Urinary bladder (tissue), 4 donors: ENCODE measurements around the gene E2F3. TPM values are rescaled to one million over a fixed set of nuclear protein-coding genes. Genes with fewer than 3 reads are reported as not detected.

ENCODE experiments used
- DNase-seq: peaks from one replicate; pipeline ENCODE4 v3.0.0-alpha.2; 2015; ENCODE audit errors: extremely low spot score
- H3K27ac ChIP-seq: one replicate; pipeline ENCODE4 v1.5.1; 2013; ENCODE audit warnings: low read depth, mild to moderate bottlenecking, moderate library complexity
- H3K36me3 ChIP-seq: one replicate; pipeline ENCODE4 v1.6.1; 2013; ENCODE audit warnings: mild to moderate bottlenecking, moderate library complexity; ENCODE audit not compliant: insufficient read depth
- H3K4me1 ChIP-seq: one replicate; pipeline ENCODE4 v1.6.1; 2013; ENCODE audit warnings: mild to moderate bottlenecking, moderate library complexity; ENCODE audit not compliant: insufficient read depth
- H3K4me3 ChIP-seq: one replicate; pipeline ENCODE4 v1.5.1; 2013; ENCODE audit warnings: low read depth, low read length
- WGBS: extraction: QIAGEN DNeasy Blood & Tissue Kit; methylation state at CpG from one replicate; pipeline ENCODE4 v1.1.7; 2013; 5-methylcytosine and 5-hydroxymethylcytosine counted together
- polyA plus RNA-seq: library from polyadenylated mRNA; stranded (reverse); fragments of 200-250 nt; gene quantifications from one replicate; pipeline ENCODE4 v1.2.3, GENCODE V29; 2013
- total RNA-seq: library from RNA; depleted of rRNA; stranded (reverse); fragments of >200 nt; gene quantifications from one replicate; pipeline ENCODE4 v1.2.3, GENCODE V29; 2014
- donor health status: healthy with polysubstance abuse.
- donor health status: healthy.

E2F3 gene
- total and polyA plus RNA-seq, 2 donors, result 5.0 to 5.9 TPM

DNA sequence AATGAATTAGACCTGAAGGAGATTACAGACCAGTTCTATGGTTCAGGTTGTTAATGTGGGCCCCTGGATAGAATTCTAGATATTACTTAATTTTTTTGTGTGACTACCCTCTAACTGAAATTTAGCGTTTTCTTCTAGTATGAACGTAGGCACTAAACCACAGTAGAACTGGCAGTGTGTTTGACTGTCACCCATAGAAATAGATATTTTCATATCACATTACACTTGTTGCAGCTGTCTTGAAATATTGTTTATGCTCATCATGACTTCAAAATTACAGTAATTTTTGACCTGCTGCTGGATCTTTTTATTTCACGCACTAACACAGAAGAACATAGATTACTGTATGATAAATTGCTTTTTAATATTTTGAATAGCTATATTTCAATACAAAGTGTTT, 31.6 kb downstream of the E2F3 start:
- no peak for DNase-seq
- peaks cover 2% of the 10 kb centered on the region for H3K36me3 ChIP-seq
- no peak overlapping the region for H3K4me3 ChIP-seq
- WGBS, result 98% methylated on average over 3 of the region's 3 CpGs
- no peak overlapping the region for H3K27ac ChIP-seq
- no peaks in the 10 kb centered on the region for H3K4me1 ChIP-seq

DNA sequence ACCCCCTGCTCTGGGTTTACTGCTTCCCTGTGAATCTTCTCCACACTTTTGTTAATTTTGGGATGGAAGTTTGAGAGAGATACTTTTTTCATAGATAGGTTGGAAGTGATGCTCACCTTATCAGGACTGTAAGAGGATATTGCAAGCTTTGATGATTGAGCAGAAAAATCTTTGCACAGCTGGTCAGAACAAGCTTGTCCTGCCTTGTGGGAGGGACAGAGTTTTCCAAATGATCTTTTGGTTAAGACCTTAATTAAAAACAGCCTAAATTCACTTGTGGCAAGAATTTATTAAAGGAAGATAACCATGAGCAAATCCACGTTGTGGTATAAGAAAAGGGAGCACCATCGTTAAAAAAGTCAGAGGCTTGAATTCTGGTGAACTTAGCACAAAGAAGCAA, 32.2 kb downstream of the E2F3 start:
- H3K27ac ChIP-seq, result no peak overlapping the region
- H3K4me1 ChIP-seq, result peaks cover 2% of the 10 kb centered on the region
- no peak overlapping the region for H3K4me3 ChIP-seq
- WGBS, result 69% methylated on average over 2 of the region's 2 CpGs
- DNase-seq, result no peak
- peaks cover 2% of the 10 kb centered on the region for H3K36me3 ChIP-seq

DNA sequence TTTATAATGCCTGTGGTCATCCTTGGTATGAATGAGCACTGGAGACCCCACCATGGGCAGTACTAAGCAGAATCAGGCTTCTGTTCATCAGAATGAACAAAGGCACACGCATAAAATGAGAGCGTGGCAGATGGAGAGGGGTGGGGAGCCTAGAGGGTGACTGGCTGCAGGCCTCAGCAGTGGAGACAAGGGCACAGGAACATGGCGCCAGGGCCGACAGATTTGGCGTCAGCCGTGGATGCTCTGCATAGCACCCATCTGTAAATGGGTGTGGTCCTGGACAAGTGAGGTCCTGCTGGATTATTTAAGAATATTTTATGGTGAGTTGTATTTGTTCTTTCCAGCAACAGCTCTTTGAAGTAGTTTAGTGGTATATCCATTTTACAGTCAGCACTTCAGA, 33.1 kb downstream of the E2F3 start:
- peaks cover 2% of the 10 kb centered on the region for H3K36me3 ChIP-seq
- no peak overlapping the region for H3K4me3 ChIP-seq
- DNase-seq, result no peak
- 93% methylated on average over 6 of the region's 6 CpGs for WGBS
- peaks cover 2% of the 10 kb centered on the region for H3K4me1 ChIP-seq
- no peak overlapping the region for H3K27ac ChIP-seq

DNA sequence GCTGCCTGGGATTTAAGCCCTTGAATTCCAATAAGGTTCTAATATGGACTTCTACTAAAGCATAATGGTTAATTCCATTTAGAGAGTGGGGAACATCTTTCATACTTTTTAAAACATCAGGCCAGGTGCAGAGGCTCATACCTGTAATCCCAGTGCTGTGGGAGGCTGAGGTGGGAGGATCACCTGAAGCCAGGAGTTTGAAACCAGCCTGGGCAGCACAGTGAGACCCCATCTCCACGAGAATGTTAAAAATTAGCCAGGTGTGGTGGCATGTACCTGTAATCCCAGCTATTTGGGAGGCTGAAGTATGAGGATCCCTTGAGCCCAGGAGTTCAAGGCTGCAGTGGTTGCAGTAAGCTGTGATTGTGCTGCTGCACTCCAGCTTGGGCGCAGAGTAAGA, 35.0 kb downstream of the E2F3 start:
- H3K36me3 ChIP-seq, result peaks cover 4% of the 10 kb centered on the region
- WGBS, result over 99% methylated on average over 2 of the region's 2 CpGs
- no peak for DNase-seq
- H3K4me1 ChIP-seq, result peaks cover 2% of the 10 kb centered on the region
- H3K4me3 ChIP-seq, result no peak overlapping the region
- no peak overlapping the region for H3K27ac ChIP-seq

DNA sequence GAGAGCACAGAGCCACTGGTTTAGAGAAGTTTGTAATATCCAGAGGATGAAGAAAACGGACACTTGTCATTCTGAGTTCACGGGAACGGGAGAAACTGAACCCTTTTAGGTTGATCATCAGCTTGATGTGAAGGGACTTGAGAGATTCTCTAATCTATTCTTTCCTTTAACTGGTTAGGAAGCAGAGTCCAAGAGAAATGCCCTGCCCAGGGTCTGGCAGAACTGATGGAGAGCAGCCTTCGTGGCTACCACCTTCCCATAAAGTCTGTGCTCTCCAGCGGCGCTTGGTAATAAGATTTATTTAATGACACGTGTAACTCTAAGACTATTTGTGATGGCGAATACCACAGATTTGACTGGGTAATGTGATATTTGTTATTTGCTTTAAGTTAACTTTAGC, 36.0 kb downstream of the E2F3 start:
- Histone ChIP-seq H3K27ac (no peak overlapping the region), H3K4me1 (peaks cover 2% of the 10 kb centered on the region), H3K4me3 (no peak overlapping the region), H3K36me3 (peaks cover 4% of the 10 kb centered on the region)
- DNase-seq, result no peak
- 96% methylated on average over 8 of the region's 8 CpGs for WGBS

DNA sequence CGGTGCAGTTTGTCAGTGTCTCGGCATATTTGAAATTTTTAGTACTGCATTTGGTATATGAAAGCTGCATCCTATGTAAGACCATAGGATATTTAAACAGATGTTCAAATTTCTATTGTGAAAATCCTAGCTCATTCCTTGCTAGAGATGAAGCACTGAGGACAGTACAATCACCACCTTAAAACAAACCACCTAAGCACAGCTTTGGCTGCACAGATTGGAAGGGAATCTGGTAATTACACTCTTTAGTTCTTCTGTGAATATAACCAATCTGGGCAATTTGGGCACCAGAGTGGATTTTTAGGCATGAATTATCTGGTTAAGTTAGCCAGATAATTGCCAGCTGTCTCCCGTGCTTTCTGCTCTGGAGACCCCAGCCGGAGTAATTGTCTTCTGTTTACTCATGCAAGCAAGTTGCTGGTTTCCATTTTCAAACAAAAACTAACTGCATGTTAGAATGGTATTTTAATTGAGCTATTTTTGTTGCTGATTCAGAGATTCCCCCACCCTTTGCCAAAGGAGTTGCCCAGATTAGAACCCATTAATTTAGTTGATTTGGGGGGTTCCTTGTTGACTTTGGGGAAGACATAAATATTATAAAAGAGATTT, 36.9 kb downstream of the E2F3 start:
- Histone ChIP-seq H3K4me3 (no peak overlapping the region), H3K27ac (no peak overlapping the region), H3K36me3 (peaks cover 4% of the 10 kb centered on the region), H3K4me1 (peaks cover 2% of the 10 kb centered on the region)
- no peak for DNase-seq
- 72% methylated on average over 4 of the region's 4 CpGs for whole genome bisulfite sequencing

DNA sequence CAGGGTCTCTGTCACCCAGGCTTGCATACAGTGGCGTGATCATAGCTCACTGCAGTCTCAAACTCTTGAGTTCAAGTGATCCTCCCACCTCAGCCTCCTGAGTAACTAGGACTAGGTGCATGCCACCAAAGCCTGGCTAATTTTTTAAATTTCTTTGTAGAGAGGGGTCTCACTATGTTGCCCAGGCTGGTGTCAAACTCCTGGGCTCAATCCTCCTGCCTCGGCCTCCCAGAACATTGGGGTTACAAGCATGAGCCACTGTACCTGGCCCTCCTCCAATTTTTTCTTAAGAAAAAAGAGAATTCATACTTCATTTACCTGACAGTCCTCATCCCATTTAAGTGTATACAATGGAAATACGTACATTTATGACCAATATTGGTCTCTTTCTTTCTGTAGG, 37.9 kb downstream of the E2F3 start:
- 93% methylated on average over 3 of the region's 3 CpGs for WGBS
- H3K27ac ChIP-seq, result no peak overlapping the region
- peaks cover 2% of the 10 kb centered on the region for H3K4me1 ChIP-seq
- H3K4me3 ChIP-seq, result no peak overlapping the region
- H3K36me3 ChIP-seq, result peaks cover 4% of the 10 kb centered on the region
- DNase-seq, result no peak

DNA sequence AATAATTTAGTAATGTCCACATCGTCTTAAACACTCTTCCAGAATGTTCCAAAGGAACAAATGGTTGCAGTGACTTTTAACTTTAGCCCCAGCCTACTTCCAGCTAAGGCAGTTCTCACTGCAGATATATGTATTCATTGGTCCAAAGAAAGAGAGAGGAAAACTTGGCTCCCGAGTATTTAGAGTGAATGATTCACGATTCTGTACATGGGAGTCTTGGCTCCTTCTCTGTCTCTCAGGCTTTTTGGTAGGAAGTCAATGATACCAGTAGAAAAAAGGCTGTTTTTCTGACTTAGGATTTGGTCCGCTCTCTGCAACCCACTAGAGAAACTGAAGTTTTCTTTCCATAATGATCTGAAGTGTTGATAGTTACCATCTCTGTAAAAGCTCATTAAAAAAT, 38.6 kb downstream of the E2F3 start:
- Histone ChIP-seq H3K36me3 (peaks cover 2% of the 10 kb centered on the region), H3K4me3 (no peak overlapping the region), H3K27ac (no peak overlapping the region), H3K4me1 (peaks cover 2% of the 10 kb centered on the region)
- WGBS, result 71% methylated on average over 4 of the region's 4 CpGs
- DNase-seq, result no peak

DNA sequence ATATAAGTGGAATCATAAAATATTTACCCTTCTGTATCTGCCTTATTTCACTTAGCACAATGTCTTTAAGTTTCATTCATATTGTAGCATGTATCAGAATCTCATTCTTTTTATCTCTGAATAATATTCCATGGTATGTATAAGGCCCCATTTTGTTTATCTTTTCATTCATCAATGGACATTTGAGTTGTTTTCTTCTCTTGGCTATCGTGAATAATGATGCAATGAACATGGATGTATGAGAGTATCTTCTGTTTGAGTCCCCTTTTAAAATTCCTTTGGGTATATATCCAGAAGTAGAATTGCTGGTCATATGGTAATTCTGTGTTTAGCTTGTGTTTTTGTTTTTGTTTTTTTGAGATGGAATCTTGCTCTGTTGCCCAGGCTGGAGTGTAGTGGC, 39.6 kb downstream of the E2F3 start:
- DNase-seq, result no peak
- 90% methylated on average over 1 of the region's 1 CpG for WGBS
- Histone ChIP-seq H3K4me1 (peaks cover 2% of the 10 kb centered on the region), H3K36me3 (peaks cover 2% of the 10 kb centered on the region), H3K4me3 (no peak overlapping the region), H3K27ac (no peak overlapping the region)

DNA sequence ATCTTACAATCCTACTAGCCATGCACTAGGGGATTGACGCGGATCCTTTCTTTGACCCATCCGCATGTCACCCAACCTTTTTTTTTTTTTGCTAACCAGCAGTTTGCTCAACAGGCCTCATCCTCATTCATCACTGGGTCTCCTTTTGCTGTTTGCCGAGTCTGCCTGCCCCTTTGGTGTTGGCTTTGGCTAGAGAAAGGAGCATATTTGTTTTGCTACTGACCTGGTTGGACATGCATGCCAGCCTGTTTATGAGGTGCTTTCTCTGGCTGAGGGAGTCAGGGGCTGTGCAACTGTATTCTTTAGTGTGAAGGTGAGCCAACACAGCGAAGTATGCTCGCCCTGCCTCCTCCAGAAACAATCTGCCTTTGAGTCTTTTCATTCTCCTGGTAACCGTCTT, 40.2 kb downstream of the E2F3 start:
- no peak overlapping the region for H3K27ac ChIP-seq
- no peak for DNase-seq
- 93% methylated on average over 7 of the region's 7 CpGs for WGBS
- peaks cover 2% of the 10 kb centered on the region for H3K4me1 ChIP-seq
- no peak overlapping the region for H3K4me3 ChIP-seq
- H3K36me3 ChIP-seq, result peaks cover 2% of the 10 kb centered on the region

DNA sequence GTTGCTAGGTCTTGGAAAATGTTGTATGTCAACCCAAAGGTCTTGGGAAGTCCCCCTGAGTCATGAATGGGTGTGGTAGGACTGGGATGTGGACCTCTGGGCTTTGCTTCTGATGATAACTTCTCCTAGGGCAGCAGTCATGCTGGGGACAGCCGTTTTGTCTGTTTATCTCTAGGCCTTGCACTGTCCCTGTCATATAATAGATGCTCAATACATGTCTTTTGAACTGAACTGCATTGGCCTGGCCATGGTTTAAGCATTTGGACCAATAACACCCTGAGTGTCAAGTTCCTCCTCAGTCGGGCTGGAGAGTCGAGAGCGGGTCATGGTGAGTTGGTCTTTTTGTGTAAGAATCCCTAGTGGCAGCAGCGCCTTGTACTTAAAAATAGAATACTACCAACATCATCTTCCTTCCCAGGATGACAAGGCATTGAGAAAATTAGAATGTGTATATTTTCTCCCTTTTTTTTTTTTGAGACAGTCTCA, 43.1 kb downstream of the E2F3 start:
- WGBS, result 91% methylated on average over 5 of the region's 5 CpGs
- Histone ChIP-seq H3K27ac (no peak overlapping the region), H3K36me3 (peaks cover 2% of the 10 kb centered on the region), H3K4me3 (no peak overlapping the region), H3K4me1 (no peaks in the 10 kb centered on the region)
- DNase-seq, result no peak

DNA sequence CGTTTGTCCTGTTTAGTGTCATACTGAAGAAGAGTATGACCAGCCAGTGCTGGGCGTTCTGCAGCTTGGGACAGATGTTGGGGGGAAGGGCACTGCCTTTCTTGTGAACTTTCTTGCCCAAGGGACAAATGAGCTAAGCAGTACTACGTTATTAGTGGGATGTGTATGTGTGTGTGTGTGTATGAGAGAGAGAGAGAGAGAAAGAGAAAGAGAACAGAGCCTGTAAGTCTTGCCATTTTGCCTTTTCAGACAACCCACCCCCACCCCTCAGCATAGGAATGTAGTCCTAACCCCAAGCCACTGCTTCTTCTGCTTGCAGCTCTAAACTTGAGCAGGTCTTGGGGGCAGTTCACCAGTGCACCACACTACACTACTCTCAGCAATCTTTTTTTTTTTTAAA, 45.5 kb downstream of the E2F3 start:
- whole genome bisulfite sequencing, result 62% methylated on average over 3 of the region's 3 CpGs

DNA sequence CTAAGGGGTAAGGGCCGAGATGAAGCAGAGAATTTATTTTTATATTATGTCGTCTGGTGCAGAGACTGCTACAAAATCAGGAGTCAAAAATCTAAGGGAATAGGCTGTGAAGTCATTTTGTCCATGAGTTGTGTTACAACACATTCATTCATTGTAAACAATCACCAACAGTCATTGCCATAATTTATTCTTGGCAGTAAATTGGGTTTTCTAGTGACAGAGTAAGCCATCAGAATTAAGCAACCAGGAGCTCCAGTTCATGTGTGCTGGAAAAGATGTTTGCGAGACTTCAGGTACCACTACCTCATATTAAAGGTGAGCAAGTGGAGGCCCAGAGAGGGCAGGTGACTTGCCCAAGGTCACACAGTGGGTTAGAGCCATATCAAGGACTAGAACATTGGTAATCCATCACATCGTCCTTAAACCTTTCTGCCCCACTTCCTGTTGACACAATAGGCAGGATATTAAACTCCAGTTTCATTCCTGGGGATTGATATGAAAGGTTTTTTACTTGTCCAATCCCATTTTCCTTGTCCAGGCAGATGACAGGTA, 46.0 kb downstream of the E2F3 start:
- H3K27ac ChIP-seq, result no peak overlapping the region
- no peaks in the 10 kb centered on the region for H3K4me1 ChIP-seq
- WGBS, result 53% methylated on average over 4 of the region's 4 CpGs
- H3K4me3 ChIP-seq, result no peak overlapping the region
- no peaks in the 10 kb centered on the region for H3K36me3 ChIP-seq
- no peak for DNase-seq

More for the DNA sequence above, 45.5 kb downstream of the E2F3 start:
- Histone ChIP-seq H3K36me3 (no peaks in the 10 kb centered on the region), H3K4me1 (no peaks in the 10 kb centered on the region), H3K4me3 (no peak overlapping the region), H3K27ac (no peak overlapping the region)
- DNase-seq, result no peak

DNA sequence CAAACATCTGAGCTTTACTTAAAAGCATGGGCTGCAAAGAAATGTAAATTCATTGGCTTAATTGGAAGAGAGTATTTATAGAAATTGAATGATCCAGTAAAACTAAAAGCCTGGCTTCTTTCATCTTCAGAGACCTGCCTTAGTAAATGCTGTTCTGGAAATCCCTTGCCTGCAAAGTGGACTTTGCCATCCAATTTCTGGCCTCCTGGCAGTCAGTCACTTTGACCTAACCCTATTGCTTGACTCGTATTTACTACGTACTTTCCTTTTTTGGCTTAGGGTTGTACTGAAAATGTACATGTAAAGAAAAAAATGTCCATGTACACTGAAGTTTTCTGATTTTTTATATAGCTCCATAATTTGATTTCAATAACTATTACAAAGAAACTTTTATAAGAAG, 47.1 kb downstream of the E2F3 start:
- no peak overlapping the region for H3K4me3 ChIP-seq
- H3K4me1 ChIP-seq, result no peaks in the 10 kb centered on the region
- H3K36me3 ChIP-seq, result no peaks in the 10 kb centered on the region
- H3K27ac ChIP-seq, result no peak overlapping the region
- WGBS, result 78% methylated on average over 2 of the region's 2 CpGs
- DNase-seq, result no peak
